Mesendoderm (in vitro differentiated cells): Measurements from ENCODE around the gene GALE.

Source experiments
- DNase-seq: peaks from one replicate; pipeline ENCODE4 v3.0.0; 2013
- H2AK5ac ChIP-seq: 2 replicates; pipeline ENCODE4 v1.6.1; 2013; ENCODE audit warnings: low read length, inconsistent platforms
- H2BK120ac ChIP-seq: 2 replicates; pipeline ENCODE4 v1.6.1; 2013; ENCODE audit warnings: low read depth, mild to moderate bottlenecking, low read length, moderate library complexity, mixed read lengths
- H2BK15ac ChIP-seq: replicated peaks from 2 replicates; pipeline ENCODE4 v1.6.1; 2013; ENCODE audit warnings: low read depth, mild to moderate bottlenecking, moderate library complexity
- H2BK5ac ChIP-seq: 2 replicates; pipeline ENCODE4 v1.6.1; 2013; ENCODE audit warnings: low read length, inconsistent platforms
- H3K18ac ChIP-seq: 2 replicates; pipeline ENCODE4 v1.6.1; 2013; ENCODE audit warnings: mild to moderate bottlenecking, low read length, mixed read lengths
- H3K23ac ChIP-seq: one replicate; pipeline ENCODE4 v1.6.1; 2013; ENCODE audit warnings: low read length
- H3K27ac ChIP-seq: 2 replicates; pipeline ENCODE4 v1.5.1; 2013; ENCODE audit warnings: low read depth, mild to moderate bottlenecking, inconsistent platforms, low read length, moderate library complexity
- H3K27me3 ChIP-seq: 2 replicates; pipeline ENCODE4 v1.6.1; 2013; ENCODE audit warnings: low read length, control low read depth, mild to moderate bottlenecking, inconsistent platforms; ENCODE audit not compliant: insufficient read depth, poor library complexity
- H3K36me3 ChIP-seq: 2 replicates; pipeline ENCODE4 v1.6.1; 2013; ENCODE audit warnings: low read length, inconsistent platforms; ENCODE audit not compliant: control insufficient read depth, insufficient read depth
- H3K4ac ChIP-seq: one replicate; pipeline ENCODE4 v1.6.1; 2013; ENCODE audit warnings: low read depth, mild to moderate bottlenecking, low read length, moderate library complexity
- H3K4me1 ChIP-seq: 2 replicates; pipeline ENCODE4 v1.6.1; 2013; ENCODE audit warnings: low read depth, low read length, inconsistent platforms; ENCODE audit not compliant: control insufficient read depth
- H3K4me2 ChIP-seq: 2 replicates; pipeline ENCODE4 v1.6.1; 2013; ENCODE audit warnings: low read length
- H3K4me3 ChIP-seq: 2 replicates; pipeline ENCODE4 v1.5.1; 2013; ENCODE audit warnings: mild to moderate bottlenecking, low read length
- H3K56ac ChIP-seq: one replicate; pipeline ENCODE4 v1.6.1; 2013; ENCODE audit warnings: low read length
- H3K79me1 ChIP-seq: 2 replicates; pipeline ENCODE4 v1.6.1; 2013; ENCODE audit warnings: low read length, inconsistent platforms
- H3K79me2 ChIP-seq: 2 replicates; pipeline ENCODE4 v1.6.1; 2013; ENCODE audit warnings: mild to moderate bottlenecking, low read length; ENCODE audit not compliant: control insufficient read depth, insufficient read depth
- H3K9ac ChIP-seq: 2 replicates; pipeline ENCODE4 v1.6.1; 2013; ENCODE audit warnings: low read length, inconsistent platforms
- H4K5ac ChIP-seq: one replicate; pipeline ENCODE4 v1.6.1; 2013; ENCODE audit warnings: low read length
- H4K8ac ChIP-seq: one replicate; pipeline ENCODE4 v1.6.1; 2013; ENCODE audit warnings: low read depth, mild to moderate bottlenecking, control low read depth, low read length, moderate library complexity
- WGBS: extraction: QIAGEN DNeasy Blood & Tissue Kit; methylation state at CpG from one replicate; pipeline ENCODE4 v1.1.7; 2013; ENCODE audit warnings: low lambda C conversion rate, missing lambda C conversion rate; ENCODE audit not compliant: insufficient coverage; ENCODE audit errors: extremely low coverage; 5-methylcytosine and 5-hydroxymethylcytosine counted together

GALE gene

GRCh38 chr1:23759277-23759676 is 41.3 kb downstream of the GALE start:
- WGBS = no CpG with 5 or more reads among the region's 4 CpGs
- H2BK15ac ChIP-seq = no peak overlapping the region
- no peak overlapping the region for H4K5ac ChIP-seq
- DNase-seq = no peak
- peaks cover 4% of the 10 kb centered on the region for H3K79me1 ChIP-seq
- no peak overlapping the region for H3K9ac ChIP-seq
- no peak overlapping the region for H2AK5ac ChIP-seq
- H3K4me1 ChIP-seq = no peaks in the 10 kb centered on the region
- H3K27ac ChIP-seq = no peak overlapping the region
- no peak overlapping the region for H3K4me2 ChIP-seq
- no peak overlapping the region for H3K4me3 ChIP-seq
- H3K27me3 ChIP-seq = no peaks in the 10 kb centered on the region
- no peak overlapping the region for H2BK5ac ChIP-seq
- H3K18ac ChIP-seq = no peak overlapping the region
- H3K23ac ChIP-seq = no peak overlapping the region
- H4K8ac ChIP-seq = no peak overlapping the region
- peaks cover 37% of the 10 kb centered on the region for H3K36me3 ChIP-seq
- no peak overlapping the region for H3K4ac ChIP-seq
- no peaks in the 10 kb centered on the region for H3K79me2 ChIP-seq
- no peak overlapping the region for H3K56ac ChIP-seq
- no peak overlapping the region for H2BK120ac ChIP-seq

DNA sequence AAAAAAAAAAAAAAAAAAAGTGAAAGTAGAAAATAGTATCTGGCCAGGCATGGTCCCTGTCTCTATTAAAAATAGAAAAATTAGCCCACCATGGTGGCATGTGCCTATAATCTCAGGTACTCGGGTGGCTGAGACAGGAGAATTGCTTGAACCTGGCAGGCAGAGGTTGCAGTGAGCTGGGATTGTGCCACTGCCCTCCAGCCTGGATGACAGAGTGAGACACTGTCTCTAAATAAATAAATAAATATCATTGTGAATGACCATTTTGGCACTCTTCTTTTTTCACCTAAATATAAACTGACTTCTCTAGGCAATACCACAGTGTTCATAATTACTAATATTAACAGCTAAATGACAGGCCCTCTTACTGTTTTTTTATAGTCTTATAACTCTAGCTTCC is 42.7 kb downstream of the GALE start:
- H3K4me2 ChIP-seq = no peak overlapping the region
- H4K5ac ChIP-seq = no peak overlapping the region
- peaks cover 4% of the 10 kb centered on the region for H3K79me1 ChIP-seq
- H2BK120ac ChIP-seq = no peak overlapping the region
- H2BK15ac ChIP-seq = no peak overlapping the region
- H4K8ac ChIP-seq = no peak overlapping the region
- H3K79me2 ChIP-seq = no peaks in the 10 kb centered on the region
- peaks cover 41% of the 10 kb centered on the region for H3K36me3 ChIP-seq
- no peak overlapping the region for H3K4ac ChIP-seq
- no peaks in the 10 kb centered on the region for H3K27me3 ChIP-seq
- H2BK5ac ChIP-seq = no peak overlapping the region
- DNase-seq = no peak
- H3K4me1 ChIP-seq = no peaks in the 10 kb centered on the region
- no peak overlapping the region for H2AK5ac ChIP-seq
- no peak overlapping the region for H3K56ac ChIP-seq
- H3K4me3 ChIP-seq = no peak overlapping the region
- H3K27ac ChIP-seq = no peak overlapping the region
- no peak overlapping the region for H3K23ac ChIP-seq
- no peak overlapping the region for H3K9ac ChIP-seq
- no peak overlapping the region for H3K18ac ChIP-seq
- WGBS = no CpG with 5 or more reads among the region's 1 CpG

DNA sequence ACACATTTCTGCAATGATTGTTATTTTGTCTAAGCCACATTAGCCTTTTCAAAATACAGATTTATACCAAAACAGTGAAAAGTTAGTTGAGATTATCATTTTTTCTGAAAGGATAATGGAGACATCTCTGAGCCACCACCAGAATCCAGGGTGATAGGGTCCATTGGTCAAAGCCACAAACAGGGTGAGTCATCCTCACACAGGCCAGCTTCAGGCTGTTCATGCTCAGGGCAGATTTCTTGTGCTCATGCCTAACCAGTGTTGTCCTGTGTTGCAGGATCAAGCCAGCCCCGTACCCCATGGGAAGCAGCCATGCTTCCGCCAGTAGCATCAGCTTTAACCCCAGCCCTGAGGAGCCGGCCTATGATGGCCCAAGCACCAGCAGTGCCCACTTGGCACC is 43.9 kb downstream of the GALE start:
- Histone ChIP-seq H3K79me1 (peaks cover 6% of the 10 kb centered on the region), H3K18ac (no peak overlapping the region), H3K4me2 (no peak overlapping the region), H3K23ac (no peak overlapping the region), H3K9ac (no peak overlapping the region), H2BK120ac (no peak overlapping the region), H3K4ac (no peak overlapping the region), H2AK5ac (no peak overlapping the region), H3K27ac (no peak overlapping the region), H2BK5ac (no peak overlapping the region), H2BK15ac (no peak overlapping the region), H3K4me3 (no peak overlapping the region), H4K8ac (no peak overlapping the region), H3K79me2 (no peaks in the 10 kb centered on the region), H3K56ac (no peak overlapping the region), H3K27me3 (no peaks in the 10 kb centered on the region), H3K4me1 (no peaks in the 10 kb centered on the region), H4K5ac (no peak overlapping the region), H3K36me3 (peaks cover 43% of the 10 kb centered on the region)
- DNase-seq = no peak
- WGBS = no CpG with 5 or more reads among the region's 3 CpGs

GRCh38 chr1:23752909-23753308 is 47.6 kb downstream of the GALE start:
- H3K4me2 ChIP-seq = no peak overlapping the region
- peaks cover 9% of the 10 kb centered on the region for H3K79me2 ChIP-seq
- H3K23ac ChIP-seq = no peak overlapping the region
- no peak overlapping the region for H3K4ac ChIP-seq
- H3K27me3 ChIP-seq = no peaks in the 10 kb centered on the region
- H3K56ac ChIP-seq = no peak overlapping the region
- no peak overlapping the region for H3K4me3 ChIP-seq
- H3K27ac ChIP-seq = no peak overlapping the region
- no peak overlapping the region for H2BK120ac ChIP-seq
- no peak overlapping the region for H3K9ac ChIP-seq
- no peak overlapping the region for H2BK15ac ChIP-seq
- H2BK5ac ChIP-seq = no peak overlapping the region
- peaks cover 33% of the 10 kb centered on the region for H3K36me3 ChIP-seq
- H4K8ac ChIP-seq = no peak overlapping the region
- no peak overlapping the region for H3K18ac ChIP-seq
- H3K4me1 ChIP-seq = no peaks in the 10 kb centered on the region
- H4K5ac ChIP-seq = no peak overlapping the region
- H3K79me1 ChIP-seq = peaks cover 10% of the 10 kb centered on the region
- DNase-seq = no peak
- H2AK5ac ChIP-seq = no peak overlapping the region
- no CpG with 5 or more reads among the region's 1 CpG for WGBS

- H3K79me1 ChIP-seq = peaks cover 16% of the 10 kb centered on the region
- no peak overlapping the region for H3K23ac ChIP-seq
- no peak overlapping the region for H3K4ac ChIP-seq
- peaks cover 19% of the 10 kb centered on the region for H3K79me2 ChIP-seq
- H3K56ac ChIP-seq = no peak overlapping the region
- no peaks in the 10 kb centered on the region for H3K27me3 ChIP-seq
- no peak for DNase-seq
- peaks cover 29% of the 10 kb centered on the region for H3K36me3 ChIP-seq
- no CpG with 5 or more reads among the region's 4 CpGs for WGBS
- H4K8ac ChIP-seq = no peak overlapping the region
- no peak overlapping the region for H4K5ac ChIP-seq
- H3K27ac ChIP-seq = no peak overlapping the region
- H2BK5ac ChIP-seq = no peak overlapping the region
- no peak overlapping the region for H3K18ac ChIP-seq
- no peak overlapping the region for H3K4me3 ChIP-seq
- H3K4me2 ChIP-seq = no peak overlapping the region
- no peak overlapping the region for H3K9ac ChIP-seq
- no peak overlapping the region for H2AK5ac ChIP-seq
- no peaks in the 10 kb centered on the region for H3K4me1 ChIP-seq
- no peak overlapping the region for H2BK15ac ChIP-seq
- H2BK120ac ChIP-seq = no peak overlapping the region
Observed at GRCh38 chr1:23751815-23752200, 48.7 kb downstream of the GALE start.

GRCh38 chr1:23751050-23751814 is 49.3 kb downstream of the GALE start:
- peaks cover 16% of the 10 kb centered on the region for H3K79me1 ChIP-seq
- H3K27me3 ChIP-seq = no peaks in the 10 kb centered on the region
- H3K4ac ChIP-seq = no peak overlapping the region
- peak; percentile 81 for DNase-seq
- H3K4me1 ChIP-seq = no peaks in the 10 kb centered on the region
- no CpG with 5 or more reads among the region's 11 CpGs for WGBS
- no peak overlapping the region for H3K9ac ChIP-seq
- no peak overlapping the region for H2BK15ac ChIP-seq
- no peak overlapping the region for H3K4me3 ChIP-seq
- H3K36me3 ChIP-seq = peaks cover 25% of the 10 kb centered on the region
- no peak overlapping the region for H3K23ac ChIP-seq
- H3K27ac ChIP-seq = no peak overlapping the region
- H3K4me2 ChIP-seq = no peak overlapping the region
- no peak overlapping the region for H2AK5ac ChIP-seq
- no peak overlapping the region for H3K56ac ChIP-seq
- no peak overlapping the region for H4K8ac ChIP-seq
- no peak overlapping the region for H2BK120ac ChIP-seq
- no peak overlapping the region for H4K5ac ChIP-seq
- H3K18ac ChIP-seq = no peak overlapping the region
- H2BK5ac ChIP-seq = no peak overlapping the region
- peaks cover 22% of the 10 kb centered on the region for H3K79me2 ChIP-seq
